Measurements from ENCODE around the gene MAK. TPM values are rescaled to one million over a fixed set of nuclear protein-coding genes. Genes with fewer than 3 reads are reported as not detected.

Gene MAK
- total and polyA plus RNA-seq, 2 of the 13 experiments (the other 11 are each of a cell fraction or from before 2014, with no cell fraction given): 0.04 TPM; not detected in 1

DNA sequence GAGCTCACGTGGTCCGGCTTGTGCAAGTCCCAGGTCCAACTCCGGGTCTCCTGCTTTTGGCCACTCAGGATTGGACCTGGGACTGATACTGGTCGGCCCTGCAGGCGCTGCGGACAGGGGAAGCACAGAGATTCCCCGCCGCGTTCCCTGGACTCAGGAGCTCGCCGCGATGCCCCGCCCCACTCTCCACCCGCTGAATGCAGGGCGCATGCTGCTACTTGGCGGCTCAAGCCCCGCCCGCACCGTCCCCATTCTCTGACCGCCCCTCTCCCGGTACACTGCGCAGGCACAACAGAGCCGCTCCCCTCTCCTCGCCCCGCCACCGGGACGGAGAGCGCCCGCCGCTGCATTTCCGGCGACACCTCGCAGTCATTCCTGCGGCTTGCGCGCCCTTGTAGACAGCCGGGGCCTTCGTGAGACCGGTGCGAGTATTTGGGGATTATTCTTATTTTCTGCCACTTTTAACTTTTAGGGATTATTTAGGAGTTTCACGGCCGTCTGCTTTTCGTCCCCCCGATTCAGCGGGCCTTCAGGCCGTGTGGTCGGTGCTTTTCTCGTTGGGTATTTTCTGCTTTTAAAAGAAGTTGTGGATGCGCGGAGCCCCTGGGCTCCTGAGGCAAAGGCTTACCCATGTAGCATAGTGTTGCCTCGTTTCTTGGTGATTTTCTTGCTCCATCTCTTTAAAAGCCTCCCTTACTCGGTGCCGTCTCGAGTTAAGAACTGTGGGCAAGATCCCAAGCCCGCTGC is 115.3 kb downstream of the MAK start, which contains the start of gene TMEM14C (continued):
- TF ChIP-seq TBP (CRISPR knock-in tag; IDR thresholded peaks at IDR 0.05) (0 out of 2 replicates have a peak, but pooled peaks have one; percentile 19), FOXA3 (CRISPR knock-in tag; IDR thresholded peaks at IDR 0.05) (peak; percentile 81), ZNF451 (CRISPR knock-in tag; IDR thresholded peaks at IDR 0.05) (no peak), TEAD2 (CRISPR knock-in tag; IDR thresholded peaks at IDR 0.05) (peak; percentile 48; the same call in 1 of the 2 replicates), RBM39 (IDR thresholded peaks at IDR 0.05; ENCODE audit: low read depth, low read length, poor library complexity, severe bottlenecking) (peak; percentile 94), NRL (CRISPR knock-in tag; IDR thresholded peaks at IDR 0.05; ENCODE audit: borderline replicate concordance) (peak; percentile 84), IRX3 (CRISPR knock-in tag; IDR thresholded peaks at IDR 0.05; ENCODE audit: borderline replicate concordance, low read depth) (no peak; the same call in 1 of the 2 replicates), ZNF749 (CRISPR knock-in tag; IDR thresholded peaks at IDR 0.05; ENCODE audit: borderline replicate concordance) (peak; percentile 67; the same call in 1 of the 2 replicates)
- TF ChIP-seq, protein P1, sequence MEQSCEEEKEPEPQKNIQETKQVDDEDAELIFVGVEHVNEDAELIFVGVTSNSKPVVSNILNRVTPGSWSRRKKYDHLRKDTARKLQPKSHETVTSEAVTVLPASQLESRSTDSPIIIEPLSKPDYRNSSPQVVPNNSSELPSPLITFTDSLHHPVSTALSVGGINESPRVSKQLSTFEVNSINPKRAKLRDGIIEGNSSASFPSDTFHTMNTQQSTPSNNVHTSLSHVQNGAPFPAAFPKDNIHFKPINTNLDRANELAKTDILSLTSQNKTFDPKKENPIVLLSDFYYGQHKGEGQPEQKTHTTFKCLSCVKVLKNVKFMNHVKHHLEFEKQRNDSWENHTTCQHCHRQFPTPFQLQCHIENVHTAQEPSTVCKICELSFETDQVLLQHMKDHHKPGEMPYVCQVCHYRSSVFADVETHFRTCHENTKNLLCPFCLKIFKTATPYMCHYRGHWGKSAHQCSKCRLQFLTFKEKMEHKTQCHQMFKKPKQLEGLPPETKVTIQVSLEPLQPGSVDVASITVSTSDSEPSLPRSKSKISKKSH (CRISPR knock-in tag; IDR thresholded peaks at IDR 0.05; ENCODE audit: borderline replicate concordance): peak; percentile 96; the same call in 1 of the 2 replicates
- TF ChIP-seq, protein P2, sequence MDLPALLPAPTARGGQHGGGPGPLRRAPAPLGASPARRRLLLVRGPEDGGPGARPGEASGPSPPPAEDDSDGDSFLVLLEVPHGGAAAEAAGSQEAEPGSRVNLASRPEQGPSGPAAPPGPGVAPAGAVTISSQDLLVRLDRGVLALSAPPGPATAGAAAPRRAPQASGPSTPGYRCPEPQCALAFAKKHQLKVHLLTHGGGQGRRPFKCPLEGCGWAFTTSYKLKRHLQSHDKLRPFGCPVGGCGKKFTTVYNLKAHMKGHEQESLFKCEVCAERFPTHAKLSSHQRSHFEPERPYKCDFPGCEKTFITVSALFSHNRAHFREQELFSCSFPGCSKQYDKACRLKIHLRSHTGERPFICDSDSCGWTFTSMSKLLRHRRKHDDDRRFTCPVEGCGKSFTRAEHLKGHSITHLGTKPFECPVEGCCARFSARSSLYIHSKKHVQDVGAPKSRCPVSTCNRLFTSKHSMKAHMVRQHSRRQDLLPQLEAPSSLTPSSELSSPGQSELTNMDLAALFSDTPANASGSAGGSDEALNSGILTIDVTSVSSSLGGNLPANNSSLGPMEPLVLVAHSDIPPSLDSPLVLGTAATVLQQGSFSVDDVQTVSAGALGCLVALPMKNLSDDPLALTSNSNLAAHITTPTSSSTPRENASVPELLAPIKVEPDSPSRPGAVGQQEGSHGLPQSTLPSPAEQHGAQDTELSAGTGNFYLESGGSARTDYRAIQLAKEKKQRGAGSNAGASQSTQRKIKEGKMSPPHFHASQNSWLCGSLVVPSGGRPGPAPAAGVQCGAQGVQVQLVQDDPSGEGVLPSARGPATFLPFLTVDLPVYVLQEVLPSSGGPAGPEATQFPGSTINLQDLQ (CRISPR knock-in tag; IDR thresholded peaks at IDR 0.05): peak; percentile 75; the same call in 1 of the 2 replicates
- TF ChIP-seq, protein P3, sequence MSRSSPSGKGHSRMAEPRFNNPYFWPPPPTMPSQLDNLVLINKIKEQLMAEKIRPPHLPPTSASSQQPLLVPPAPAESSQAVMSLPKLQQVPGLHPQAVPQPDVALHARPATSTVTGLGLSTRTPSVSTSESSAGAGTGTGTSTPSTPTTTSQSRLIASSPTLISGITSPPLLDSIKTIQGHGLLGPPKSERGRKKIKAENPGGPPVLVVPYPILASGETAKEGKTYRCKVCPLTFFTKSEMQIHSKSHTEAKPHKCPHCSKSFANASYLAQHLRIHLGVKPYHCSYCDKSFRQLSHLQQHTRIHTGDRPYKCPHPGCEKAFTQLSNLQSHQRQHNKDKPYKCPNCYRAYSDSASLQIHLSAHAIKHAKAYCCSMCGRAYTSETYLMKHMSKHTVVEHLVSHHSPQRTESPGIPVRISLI (CRISPR knock-in tag; IDR thresholded peaks at IDR 0.05; ENCODE audit: borderline replicate concordance): peak; percentile 74; the same call in 1 of the 2 replicates
- TF ChIP-seq, protein P4, sequence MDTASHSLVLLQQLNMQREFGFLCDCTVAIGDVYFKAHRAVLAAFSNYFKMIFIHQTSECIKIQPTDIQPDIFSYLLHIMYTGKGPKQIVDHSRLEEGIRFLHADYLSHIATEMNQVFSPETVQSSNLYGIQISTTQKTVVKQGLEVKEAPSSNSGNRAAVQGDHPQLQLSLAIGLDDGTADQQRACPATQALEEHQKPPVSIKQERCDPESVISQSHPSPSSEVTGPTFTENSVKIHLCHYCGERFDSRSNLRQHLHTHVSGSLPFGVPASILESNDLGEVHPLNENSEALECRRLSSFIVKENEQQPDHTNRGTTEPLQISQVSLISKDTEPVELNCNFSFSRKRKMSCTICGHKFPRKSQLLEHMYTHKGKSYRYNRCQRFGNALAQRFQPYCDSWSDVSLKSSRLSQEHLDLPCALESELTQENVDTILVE (CRISPR knock-in tag; IDR thresholded peaks at IDR 0.05): peak; percentile 100
- TF ChIP-seq, protein P5, sequence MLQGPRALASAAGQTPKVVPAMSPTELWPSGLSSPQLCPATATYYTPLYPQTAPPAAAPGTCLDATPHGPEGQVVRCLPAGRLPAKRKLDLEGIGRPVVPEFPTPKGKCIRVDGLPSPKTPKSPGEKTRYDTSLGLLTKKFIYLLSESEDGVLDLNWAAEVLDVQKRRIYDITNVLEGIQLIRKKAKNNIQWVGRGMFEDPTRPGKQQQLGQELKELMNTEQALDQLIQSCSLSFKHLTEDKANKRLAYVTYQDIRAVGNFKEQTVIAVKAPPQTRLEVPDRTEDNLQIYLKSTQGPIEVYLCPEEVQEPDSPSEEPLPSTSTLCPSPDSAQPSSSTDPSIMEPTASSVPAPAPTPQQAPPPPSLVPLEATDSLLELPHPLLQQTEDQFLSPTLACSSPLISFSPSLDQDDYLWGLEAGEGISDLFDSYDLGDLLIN (CRISPR knock-in tag; IDR thresholded peaks at IDR 0.05; ENCODE audit: borderline replicate concordance): 0 out of 2 replicates have a peak, but pooled peaks have one; percentile 45
- TF ChIP-seq, protein P6, sequence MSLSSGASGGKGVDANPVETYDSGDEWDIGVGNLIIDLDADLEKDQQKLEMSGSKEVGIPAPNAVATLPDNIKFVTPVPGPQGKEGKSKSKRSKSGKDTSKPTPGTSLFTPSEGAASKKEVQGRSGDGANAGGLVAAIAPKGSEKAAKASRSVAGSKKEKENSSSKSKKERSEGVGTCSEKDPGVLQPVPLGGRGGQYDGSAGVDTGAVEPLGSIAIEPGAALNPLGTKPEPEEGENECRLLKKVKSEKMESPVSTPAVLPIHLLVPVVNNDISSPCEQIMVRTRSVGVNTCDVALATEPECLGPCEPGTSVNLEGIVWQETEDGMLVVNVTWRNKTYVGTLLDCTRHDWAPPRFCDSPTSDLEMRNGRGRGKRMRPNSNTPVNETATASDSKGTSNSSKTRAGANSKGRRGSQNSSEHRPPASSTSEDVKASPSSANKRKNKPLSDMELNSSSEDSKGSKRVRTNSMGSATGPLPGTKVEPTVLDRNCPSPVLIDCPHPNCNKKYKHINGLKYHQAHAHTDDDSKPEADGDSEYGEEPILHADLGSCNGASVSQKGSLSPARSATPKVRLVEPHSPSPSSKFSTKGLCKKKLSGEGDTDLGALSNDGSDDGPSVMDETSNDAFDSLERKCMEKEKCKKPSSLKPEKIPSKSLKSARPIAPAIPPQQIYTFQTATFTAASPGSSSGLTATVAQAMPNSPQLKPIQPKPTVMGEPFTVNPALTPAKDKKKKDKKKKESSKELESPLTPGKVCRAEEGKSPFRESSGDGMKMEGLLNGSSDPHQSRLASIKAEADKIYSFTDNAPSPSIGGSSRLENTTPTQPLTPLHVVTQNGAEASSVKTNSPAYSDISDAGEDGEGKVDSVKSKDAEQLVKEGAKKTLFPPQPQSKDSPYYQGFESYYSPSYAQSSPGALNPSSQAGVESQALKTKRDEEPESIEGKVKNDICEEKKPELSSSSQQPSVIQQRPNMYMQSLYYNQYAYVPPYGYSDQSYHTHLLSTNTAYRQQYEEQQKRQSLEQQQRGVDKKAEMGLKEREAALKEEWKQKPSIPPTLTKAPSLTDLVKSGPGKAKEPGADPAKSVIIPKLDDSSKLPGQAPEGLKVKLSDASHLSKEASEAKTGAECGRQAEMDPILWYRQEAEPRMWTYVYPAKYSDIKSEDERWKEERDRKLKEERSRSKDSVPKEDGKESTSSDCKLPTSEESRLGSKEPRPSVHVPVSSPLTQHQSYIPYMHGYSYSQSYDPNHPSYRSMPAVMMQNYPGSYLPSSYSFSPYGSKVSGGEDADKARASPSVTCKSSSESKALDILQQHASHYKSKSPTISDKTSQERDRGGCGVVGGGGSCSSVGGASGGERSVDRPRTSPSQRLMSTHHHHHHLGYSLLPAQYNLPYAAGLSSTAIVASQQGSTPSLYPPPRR (CRISPR knock-in tag; IDR thresholded peaks at IDR 0.05; ENCODE audit: borderline replicate concordance): peak; percentile 89
